ENCODE results near the gene SMG6. TPM values are rescaled to one million over a fixed set of nuclear protein-coding genes. Genes with fewer than 3 reads are reported as not detected.

Gene SMG6
- total and polyA plus RNA-seq, 7 experiments from 2014 or later: 8.6 to 65.3 (median 52.7) TPM

DNA sequence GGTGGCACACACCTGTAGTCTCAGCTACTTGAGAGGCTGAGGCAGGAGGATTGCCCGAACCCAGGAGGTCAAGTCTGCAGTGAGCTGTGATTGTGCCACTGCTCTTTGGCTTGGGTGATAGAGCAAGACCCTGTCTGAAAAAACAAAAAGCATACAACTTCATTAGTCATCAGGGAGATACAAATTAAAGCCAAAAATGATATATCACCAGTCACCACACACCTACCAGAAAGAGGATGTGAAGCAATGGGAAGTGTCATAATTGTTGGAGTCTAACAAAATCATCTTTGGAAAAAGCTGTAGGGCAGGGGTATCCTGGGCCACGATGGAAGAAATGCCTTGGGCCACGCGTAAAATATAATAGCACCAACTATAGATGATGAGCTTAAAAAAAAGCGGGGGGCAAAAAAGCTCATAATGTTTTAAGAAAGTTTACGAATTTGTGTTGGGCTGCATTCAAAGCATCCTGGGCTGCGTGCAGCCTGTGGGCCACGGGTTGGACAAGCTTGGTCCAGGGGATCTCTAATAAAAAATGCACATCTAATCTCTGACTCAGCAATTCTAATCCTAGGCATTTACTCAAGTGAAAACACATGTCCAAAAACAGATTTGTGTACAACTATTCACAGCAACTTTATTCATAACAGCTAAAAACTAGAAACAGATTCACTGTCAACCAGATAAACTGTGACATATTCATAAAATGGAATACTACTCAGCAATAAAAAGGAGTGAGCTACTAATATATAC, 182.8 kb downstream of the SMG6 start:
- Mint-ChIP-seq H3K36me3 (peaks cover 0 to 29% (median 13%) of the 10 kb centered on the region in 5 donors), H3K4me3 (no peak overlapping the region), H3K4me1 (peaks cover 13 to 34% (median 22%) of the 10 kb centered on the region in 7 donors), H3K27ac (no peak overlapping the region), H3K9me3 (no peaks in the 10 kb centered on the region), H3K27me3 (no peaks in the 10 kb centered on the region)
- Histone ChIP-seq H3K27ac (ENCODE audit: low read depth, low read length) (no peak overlapping the region), H3K36me3 (ENCODE audit: control insufficient read depth in 2 of 3, insufficient read depth in 3 of 3, low read length in 3 of 3) (peaks cover 0 to 14% (median 0%) of the 10 kb centered on the region in 3 experiments), H3K4me1 (ENCODE audit: control insufficient read depth in 2 of 2, insufficient read depth in 2 of 2, low read length in 2 of 2) (peaks cover 0 to 16% of the 10 kb centered on the region in 2 donors), H3K27me3 (ENCODE audit: control insufficient read depth in 2 of 2, insufficient read depth in 2 of 2, low read length in 2 of 2) (no peaks in the 10 kb centered on the region), H3K9me3 (ENCODE audit: control insufficient read depth in 2 of 3, low read length in 3 of 3) (no peaks in the 10 kb centered on the region), H3K4me3 (ENCODE audit: low read length) (no peak overlapping the region)
- ATAC-seq (peak; percentile 10), DNase-seq (no peak)
- ChIA-PET CTCF (interaction anchor here (0.6 to 0.8 kb wide), 2 partner anchors 29 to 124 kb away, joined by 3 to 5 read pairs; no protein-coding TSS in a partner anchor), POLR2A (interaction anchor here (0.8 kb wide), 1 partner anchor 24 kb away, joined by 3 read pairs; no protein-coding TSS in a partner anchor)
- intact Hi-C loops (cut with micrococcal nuclease): no loop called here

DNA sequence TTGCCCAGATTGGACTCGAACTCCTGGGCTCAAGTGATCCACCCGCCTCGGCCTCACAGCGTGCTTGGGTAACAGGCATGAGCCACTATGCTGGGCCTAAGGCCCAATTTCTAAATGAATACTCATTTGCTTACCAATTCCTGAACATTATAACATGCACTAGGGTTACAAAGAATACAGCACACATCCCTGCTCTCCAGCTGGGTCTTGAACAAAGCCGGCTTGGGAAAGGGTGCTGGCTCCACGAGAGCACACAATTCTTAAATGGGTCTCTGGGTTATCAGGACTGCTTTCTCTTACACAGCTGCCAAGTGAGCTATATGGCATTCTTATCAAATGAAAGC, 190.3 kb downstream of the SMG6 start:
- H3K4me1 Mint-ChIP-seq: peaks cover 0 to 16% (median 3%) of the 10 kb centered on the region in 7 donors
- H3K4me3 ChIP-seq (ENCODE audit: low read length): no peak overlapping the region
- no peak for DNase-seq
- peaks cover 0 to 5% (median 0%) of the 10 kb centered on the region in 3 experiments for H3K36me3 ChIP-seq (ENCODE audit: control insufficient read depth in 2 of 3, insufficient read depth in 3 of 3, low read length in 3 of 3)
- H3K4me1 ChIP-seq (ENCODE audit: control insufficient read depth in 2 of 2, insufficient read depth in 2 of 2, low read length in 2 of 2): no peaks in the 10 kb centered on the region
- no peak overlapping the region for H3K27ac Mint-ChIP-seq
- no peak for ATAC-seq
- ChIA-PET CTCF (no interaction called here), POLR2A (no interaction called here)
- H3K36me3 Mint-ChIP-seq: peaks cover 0 to 12% (median 2%) of the 10 kb centered on the region in 5 donors
- no peak overlapping the region for H3K27ac ChIP-seq (ENCODE audit: low read depth, low read length)
- H3K27me3 ChIP-seq (ENCODE audit: control insufficient read depth in 2 of 2, insufficient read depth in 2 of 2, low read length in 2 of 2): no peaks in the 10 kb centered on the region
- intact Hi-C loops (cut with micrococcal nuclease): no loop called here
- H3K4me3 Mint-ChIP-seq: no peak overlapping the region
- H3K9me3 ChIP-seq (ENCODE audit: control insufficient read depth in 2 of 3, low read length in 3 of 3): no peaks in the 10 kb centered on the region
- no peaks in the 10 kb centered on the region for H3K9me3 Mint-ChIP-seq
- no peaks in the 10 kb centered on the region for H3K27me3 Mint-ChIP-seq

DNA sequence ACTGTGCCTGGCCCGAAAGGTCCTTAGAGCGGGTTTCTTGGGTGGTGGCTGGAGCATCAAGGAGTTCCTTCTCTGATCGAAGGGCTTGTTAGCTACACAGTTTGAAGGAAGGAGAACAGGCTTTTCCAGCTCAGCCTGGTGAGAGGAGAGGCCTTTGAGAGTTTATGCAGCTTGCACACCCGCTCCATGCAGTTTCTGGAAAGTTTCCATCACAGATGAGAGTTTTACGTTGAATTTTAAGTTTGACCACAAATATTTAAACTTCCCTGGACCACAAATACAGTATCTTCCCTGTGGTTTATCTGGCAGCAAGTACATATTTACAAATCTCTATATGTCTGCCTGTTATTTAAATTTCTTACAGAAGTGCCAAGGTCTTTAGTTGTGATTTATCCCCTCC, 191.9 kb downstream of the SMG6 start:
- intact Hi-C loops (cut with micrococcal nuclease): no loop called here
- Mint-ChIP-seq H3K9me3 (no peaks in the 10 kb centered on the region), H3K36me3 (peaks cover 0 to 10% (median 4%) of the 10 kb centered on the region in 5 donors), H3K4me1 (peaks cover 0 to 17% (median 4%) of the 10 kb centered on the region in 7 donors), H3K27me3 (no peaks in the 10 kb centered on the region), H3K4me3 (no peak overlapping the region), H3K27ac (no peak overlapping the region)
- no peaks in the 10 kb centered on the region for H3K9me3 ChIP-seq (ENCODE audit: control insufficient read depth in 2 of 3, low read length in 3 of 3)
- H3K27me3 ChIP-seq (ENCODE audit: control insufficient read depth in 2 of 2, insufficient read depth in 2 of 2, low read length in 2 of 2): no peaks in the 10 kb centered on the region
- no peak overlapping the region for H3K27ac ChIP-seq (ENCODE audit: low read depth, low read length)
- ChIA-PET POLR2A (interaction anchor here (0.8 kb wide), 1 partner anchor 21 kb away, joined by 3 read pairs; no protein-coding TSS in a partner anchor), CTCF (no interaction called here)
- H3K36me3 ChIP-seq (ENCODE audit: control insufficient read depth in 2 of 3, insufficient read depth in 3 of 3, low read length in 3 of 3): peaks cover 0 to 5% (median 0%) of the 10 kb centered on the region in 3 experiments
- no peak overlapping the region for H3K4me3 ChIP-seq (ENCODE audit: low read length)
- no peak for ATAC-seq
- no peaks in the 10 kb centered on the region for H3K4me1 ChIP-seq (ENCODE audit: control insufficient read depth in 2 of 2, insufficient read depth in 2 of 2, low read length in 2 of 2)
- no peak for DNase-seq

DNA sequence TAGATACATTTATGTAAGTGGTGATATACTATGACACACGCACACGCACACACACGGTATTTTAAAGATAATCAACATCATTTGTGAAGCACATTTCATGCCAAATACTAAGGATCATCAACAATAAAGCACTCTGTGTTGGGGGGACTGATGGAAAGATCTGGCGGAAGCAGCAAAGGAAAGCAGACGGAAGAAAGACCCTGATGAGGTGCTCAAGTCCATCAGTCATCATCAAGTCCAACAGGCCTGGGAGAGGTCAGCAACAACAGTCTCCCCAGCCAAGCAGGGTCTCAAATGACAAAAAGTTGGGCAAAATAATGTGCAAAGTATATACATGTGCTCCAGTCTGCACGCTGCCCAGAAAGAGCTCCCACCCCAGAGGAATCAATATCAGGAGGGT, 193.1 kb downstream of the SMG6 start:
- no peaks in the 10 kb centered on the region for H3K27me3 Mint-ChIP-seq
- DNase-seq (no peak), ATAC-seq (no peak)
- CTCF ChIA-PET: no interaction called here
- Histone ChIP-seq H3K9me3 (ENCODE audit: control insufficient read depth in 2 of 3, low read length in 3 of 3) (no peaks in the 10 kb centered on the region), H3K27ac (ENCODE audit: low read depth, low read length) (no peak overlapping the region), H3K4me3 (ENCODE audit: low read length) (no peak overlapping the region), H3K27me3 (ENCODE audit: control insufficient read depth in 2 of 2, insufficient read depth in 2 of 2, low read length in 2 of 2) (no peaks in the 10 kb centered on the region), H3K36me3 (ENCODE audit: control insufficient read depth in 2 of 3, insufficient read depth in 3 of 3, low read length in 3 of 3) (peaks cover 0 to 5% (median 0%) of the 10 kb centered on the region in 3 experiments), H3K4me1 (ENCODE audit: control insufficient read depth in 2 of 2, insufficient read depth in 2 of 2, low read length in 2 of 2) (no peaks in the 10 kb centered on the region)
- no peak overlapping the region for H3K27ac Mint-ChIP-seq
- H3K4me3 Mint-ChIP-seq: no peak overlapping the region
- POLR2A ChIA-PET: interaction anchor here (0.6 kb wide), 1 partner anchor 142 kb away, joined by 3 read pairs; no protein-coding TSS in a partner anchor
- H3K9me3 Mint-ChIP-seq: no peaks in the 10 kb centered on the region
- H3K4me1 Mint-ChIP-seq: peaks cover 0 to 25% (median 8%) of the 10 kb centered on the region in 7 donors
- H3K36me3 Mint-ChIP-seq: peaks cover 0 to 14% (median 4%) of the 10 kb centered on the region in 5 donors
- intact Hi-C loops (cut with micrococcal nuclease): no loop called here

DNA sequence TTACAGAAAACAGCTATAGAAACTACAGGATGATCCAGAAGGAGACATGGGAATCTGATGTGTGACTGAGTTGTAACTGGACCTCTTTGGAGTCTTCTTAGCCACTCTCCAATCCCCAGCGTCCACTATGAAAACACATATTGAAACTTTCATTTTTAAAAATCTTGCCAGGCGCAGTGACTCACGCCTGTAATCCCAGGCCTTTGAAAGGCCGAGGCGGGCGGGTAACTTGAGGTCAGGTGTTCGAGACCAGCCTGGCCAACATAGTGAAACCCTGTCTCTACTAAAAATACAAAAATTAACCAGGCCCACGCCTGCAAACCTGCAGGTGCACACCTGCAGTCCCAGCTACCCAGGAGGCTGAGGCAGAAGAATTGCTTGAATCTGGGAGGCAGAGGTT, 195.4 kb downstream of the SMG6 start:
- H3K36me3 ChIP-seq (ENCODE audit: control insufficient read depth in 2 of 3, insufficient read depth in 3 of 3, low read length in 3 of 3): peaks cover 0 to 2% (median 0%) of the 10 kb centered on the region in 3 experiments
- ChIA-PET POLR2A (no interaction called here), CTCF (no interaction called here)
- intact Hi-C loops (cut with micrococcal nuclease): no loop called here
- H3K36me3 Mint-ChIP-seq: peaks cover 0 to 20% (median 9%) of the 10 kb centered on the region in 5 donors
- H3K27me3 ChIP-seq (ENCODE audit: control insufficient read depth in 2 of 2, insufficient read depth in 2 of 2, low read length in 2 of 2): no peaks in the 10 kb centered on the region
- no peak overlapping the region for H3K4me3 Mint-ChIP-seq
- H3K4me1 ChIP-seq (ENCODE audit: control insufficient read depth in 2 of 2, insufficient read depth in 2 of 2, low read length in 2 of 2): no peaks in the 10 kb centered on the region
- ATAC-seq (no peak), DNase-seq (no peak)
- H3K27ac Mint-ChIP-seq: no peak overlapping the region
- no peak overlapping the region for H3K4me3 ChIP-seq (ENCODE audit: low read length)
- no peaks in the 10 kb centered on the region for H3K27me3 Mint-ChIP-seq
- no peaks in the 10 kb centered on the region for H3K9me3 Mint-ChIP-seq
- H3K27ac ChIP-seq (ENCODE audit: low read depth, low read length): no peak overlapping the region
- no peaks in the 10 kb centered on the region for H3K9me3 ChIP-seq (ENCODE audit: control insufficient read depth in 2 of 3, low read length in 3 of 3)
- peaks cover 5 to 31% (median 12%) of the 10 kb centered on the region in 7 donors for H3K4me1 Mint-ChIP-seq

DNA sequence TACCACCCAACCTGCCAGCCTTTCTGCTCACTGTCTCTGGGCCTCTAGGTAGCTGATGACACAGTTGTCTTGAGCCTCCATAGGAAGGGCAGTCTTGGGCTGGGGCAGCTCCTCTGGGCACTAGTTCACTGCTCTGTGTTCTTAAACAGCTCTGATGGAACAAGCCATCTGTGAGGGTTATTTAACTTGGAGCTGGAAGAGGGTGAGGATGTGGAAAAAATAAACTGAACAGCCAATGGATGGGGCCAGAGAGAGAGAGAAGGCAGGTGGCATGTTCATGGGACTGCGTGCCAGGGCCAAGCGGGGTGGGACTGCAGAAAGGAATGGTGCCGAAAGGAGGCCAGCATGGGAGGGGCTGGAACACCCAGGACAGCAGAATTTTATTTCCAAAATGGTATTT, 196.1 kb downstream of the SMG6 start:
- ATAC-seq: no peak
- no peak for DNase-seq
- Histone ChIP-seq H3K4me3 (ENCODE audit: low read length) (no peak overlapping the region), H3K9me3 (ENCODE audit: control insufficient read depth in 2 of 3, low read length in 3 of 3) (no peaks in the 10 kb centered on the region), H3K27me3 (ENCODE audit: control insufficient read depth in 2 of 2, insufficient read depth in 2 of 2, low read length in 2 of 2) (no peaks in the 10 kb centered on the region), H3K36me3 (ENCODE audit: control insufficient read depth in 2 of 3, insufficient read depth in 3 of 3, low read length in 3 of 3) (no peaks in the 10 kb centered on the region), H3K4me1 (ENCODE audit: control insufficient read depth in 2 of 2, insufficient read depth in 2 of 2, low read length in 2 of 2) (no peaks in the 10 kb centered on the region), H3K27ac (ENCODE audit: low read depth, low read length) (no peak overlapping the region)
- Mint-ChIP-seq H3K27ac (no peak overlapping the region), H3K9me3 (no peaks in the 10 kb centered on the region), H3K4me3 (no peak overlapping the region), H3K4me1 (peaks cover 9 to 38% (median 19%) of the 10 kb centered on the region in 7 donors), H3K36me3 (peaks cover 0 to 21% (median 13%) of the 10 kb centered on the region in 5 donors), H3K27me3 (no peaks in the 10 kb centered on the region)
- intact Hi-C loops (cut with micrococcal nuclease): no loop called here
- POLR2A ChIA-PET: no interaction called here
- CTCF ChIA-PET: interaction anchor here (0.6 kb wide), 1 partner anchor 58 kb away, joined by 4 read pairs; no protein-coding TSS in a partner anchor

DNA sequence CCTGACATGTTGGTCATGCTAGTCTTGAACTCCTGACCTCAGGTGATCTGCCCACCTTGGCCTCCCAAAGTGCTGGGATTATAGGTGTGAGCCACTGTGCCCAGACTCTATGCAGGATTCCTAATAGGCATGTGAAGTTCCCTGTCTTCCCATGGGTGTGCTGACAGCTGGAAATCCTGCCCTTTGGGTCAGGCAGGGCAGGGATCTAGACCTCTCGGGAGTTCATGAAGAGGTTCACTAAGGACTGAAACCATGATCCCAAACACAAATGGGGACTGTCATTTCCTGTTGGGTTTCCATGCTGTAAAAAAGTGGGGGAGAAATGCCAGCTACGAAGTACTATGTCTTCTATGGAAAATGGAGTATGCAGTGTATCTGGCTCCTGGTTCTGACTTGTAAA, 196.5 kb downstream of the SMG6 start:
- no peak overlapping the region for H3K27ac Mint-ChIP-seq
- Histone ChIP-seq H3K4me3 (ENCODE audit: low read length) (no peak overlapping the region), H3K9me3 (ENCODE audit: control insufficient read depth in 2 of 3, low read length in 3 of 3) (no peaks in the 10 kb centered on the region), H3K27me3 (ENCODE audit: control insufficient read depth in 2 of 2, insufficient read depth in 2 of 2, low read length in 2 of 2) (no peaks in the 10 kb centered on the region), H3K36me3 (ENCODE audit: control insufficient read depth in 2 of 3, insufficient read depth in 3 of 3, low read length in 3 of 3) (no peaks in the 10 kb centered on the region), H3K4me1 (ENCODE audit: control insufficient read depth in 2 of 2, insufficient read depth in 2 of 2, low read length in 2 of 2) (no peaks in the 10 kb centered on the region), H3K27ac (ENCODE audit: low read depth, low read length) (no peak overlapping the region)
- ATAC-seq (no peak), DNase-seq (no peak)
- H3K4me1 Mint-ChIP-seq: peaks cover 9 to 38% (median 20%) of the 10 kb centered on the region in 7 donors
- H3K27me3 Mint-ChIP-seq: no peaks in the 10 kb centered on the region
- CTCF ChIA-PET: interaction anchor here (0.6 kb wide), 1 partner anchor 58 kb away, joined by 4 read pairs; no protein-coding TSS in a partner anchor
- H3K9me3 Mint-ChIP-seq: no peaks in the 10 kb centered on the region
- H3K4me3 Mint-ChIP-seq: no peak overlapping the region
- intact Hi-C loops (cut with micrococcal nuclease): no loop called here
- POLR2A ChIA-PET: no interaction called here
- peaks cover 0 to 21% (median 14%) of the 10 kb centered on the region in 5 donors for H3K36me3 Mint-ChIP-seq
